GM21447 (cell line): ENCODE results near the gene UPF1.
"Not testable (repeated sequence)": the region's sequence is repeated elsewhere in the genome, so short reads cannot be mapped to it uniquely, and the experiment has no call there.

ENCODE experiments used
- ATAC-seq: cut with Tn5 transposase; IDR thresholded peaks from one replicate; pipeline ENCODE4 v1.9.1; 2021; ENCODE audit not compliant: unreplicated experiment

Gene UPF1

GRCh38 chr19:18897094-18898029 is 65.6 kb downstream of the UPF1 start:
- ATAC-seq, result no peak

GRCh38 chr19:18898081-18898606 is 66.4 kb downstream of the UPF1 start:
- no peak for ATAC-seq

- no peak for ATAC-seq
Observed at GRCh38 chr19:18898607-18899408, 67.0 kb downstream of the UPF1 start.

DNA sequence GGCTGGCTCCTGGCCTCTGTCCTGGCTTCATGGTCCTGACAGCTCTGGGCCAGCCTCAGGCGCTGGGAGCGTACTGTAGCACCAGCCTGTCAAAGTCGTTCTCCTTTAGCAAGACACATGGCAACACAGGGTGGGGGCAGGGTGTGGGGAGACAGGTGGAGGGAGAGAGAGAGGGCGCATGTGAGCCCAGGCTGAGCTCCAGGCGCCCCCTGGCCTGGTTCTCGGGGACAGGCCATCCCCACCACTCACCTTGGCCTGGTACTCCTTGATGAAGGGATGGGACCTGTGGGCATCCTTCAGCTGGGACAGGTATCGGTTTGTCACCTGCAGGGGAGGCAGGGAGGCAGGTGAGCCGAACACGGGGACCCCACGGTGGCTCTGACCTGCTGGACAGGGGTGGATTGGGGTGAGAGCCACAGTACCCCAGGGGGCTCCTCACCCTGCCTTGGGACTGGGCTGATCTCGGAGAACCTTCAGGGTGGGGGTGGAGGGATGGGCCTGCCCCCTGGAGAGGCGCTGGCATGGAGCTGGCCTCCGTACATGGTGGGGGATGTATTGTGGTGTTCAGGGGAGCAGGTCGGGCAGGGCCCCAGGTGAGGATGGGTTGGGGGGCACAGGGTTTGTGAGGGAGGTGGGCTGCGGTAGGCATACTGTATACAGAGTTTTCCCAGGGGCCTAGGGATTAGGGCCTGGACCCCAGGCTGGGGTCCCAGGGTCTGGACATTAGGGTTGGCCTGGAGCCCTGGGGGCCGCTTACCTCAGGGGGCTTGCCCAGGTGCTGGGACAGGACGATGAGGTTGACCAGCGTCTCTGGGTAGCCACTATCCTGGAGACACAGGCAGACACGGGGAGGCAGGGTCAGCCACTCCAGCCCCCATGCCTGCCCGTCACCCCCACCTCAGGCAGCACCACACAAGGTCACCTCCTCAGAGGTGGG is 68.1 kb downstream of the UPF1 start:
- ATAC-seq, result no peak

DNA sequence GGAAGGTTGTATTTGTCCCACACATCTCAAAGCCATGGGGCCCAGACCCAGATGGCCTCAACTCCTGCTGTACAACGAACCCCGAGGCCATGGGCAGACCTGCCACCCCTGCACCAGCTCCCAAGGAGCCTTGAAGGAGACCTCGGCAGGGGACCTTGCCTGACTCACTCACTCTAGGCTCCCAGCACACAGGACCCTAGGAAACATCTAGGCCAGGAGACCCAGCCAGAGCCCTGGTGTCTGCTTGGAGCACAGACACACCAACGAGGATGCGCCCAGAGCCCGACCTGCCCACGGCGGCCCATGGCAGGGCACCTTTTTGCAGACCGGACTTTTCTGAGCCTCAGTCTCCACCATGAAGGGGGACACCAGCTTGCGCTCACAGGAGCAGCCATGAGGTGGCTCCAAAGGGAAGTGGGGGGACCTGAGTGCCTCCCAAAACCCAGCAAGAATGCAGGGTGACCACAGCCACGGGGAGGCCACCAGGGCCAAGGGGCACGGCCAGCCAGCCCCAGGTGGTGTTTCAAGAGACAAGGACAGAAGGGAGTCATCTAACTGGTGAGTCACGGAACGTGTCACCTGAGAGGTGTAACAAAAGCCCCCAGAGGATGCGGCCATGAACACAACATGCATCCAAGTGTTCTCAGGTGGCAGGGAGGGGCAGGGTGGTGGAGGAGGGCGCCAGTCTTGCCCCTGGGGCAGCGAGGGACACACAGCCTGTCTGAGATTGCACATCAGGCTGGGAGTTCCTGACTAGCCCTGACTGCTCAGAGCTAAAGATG is 69.1 kb downstream of the UPF1 start:
- no peak for ATAC-seq

DNA sequence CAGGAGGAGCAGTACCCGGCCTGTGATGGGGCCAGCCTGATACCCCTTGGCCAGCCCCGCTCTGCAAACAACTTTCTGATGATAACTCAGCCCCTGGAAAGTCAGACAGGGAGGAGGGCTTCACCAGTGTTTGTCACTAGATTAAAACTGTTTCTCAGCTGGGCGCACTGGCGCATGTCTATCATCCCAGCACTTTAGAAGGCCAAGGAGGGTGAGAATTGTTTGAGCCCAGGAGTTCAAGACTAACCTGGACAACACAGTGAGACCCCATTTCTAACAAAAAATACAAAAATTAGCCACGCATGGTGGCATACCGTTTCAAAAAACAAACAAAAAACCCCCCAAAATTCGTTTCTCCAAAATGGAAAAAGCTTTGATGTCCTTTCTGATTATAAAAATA is 69.7 kb downstream of the UPF1 start:
- no peak for ATAC-seq

GRCh38 chr19:18902519-18902918 is 70.8 kb downstream of the UPF1 start:
- ATAC-seq, result not testable (repeated sequence)

GRCh38 chr19:18903156-18904037 is 71.6 kb downstream of the UPF1 start:
- ATAC-seq, result no peak

DNA sequence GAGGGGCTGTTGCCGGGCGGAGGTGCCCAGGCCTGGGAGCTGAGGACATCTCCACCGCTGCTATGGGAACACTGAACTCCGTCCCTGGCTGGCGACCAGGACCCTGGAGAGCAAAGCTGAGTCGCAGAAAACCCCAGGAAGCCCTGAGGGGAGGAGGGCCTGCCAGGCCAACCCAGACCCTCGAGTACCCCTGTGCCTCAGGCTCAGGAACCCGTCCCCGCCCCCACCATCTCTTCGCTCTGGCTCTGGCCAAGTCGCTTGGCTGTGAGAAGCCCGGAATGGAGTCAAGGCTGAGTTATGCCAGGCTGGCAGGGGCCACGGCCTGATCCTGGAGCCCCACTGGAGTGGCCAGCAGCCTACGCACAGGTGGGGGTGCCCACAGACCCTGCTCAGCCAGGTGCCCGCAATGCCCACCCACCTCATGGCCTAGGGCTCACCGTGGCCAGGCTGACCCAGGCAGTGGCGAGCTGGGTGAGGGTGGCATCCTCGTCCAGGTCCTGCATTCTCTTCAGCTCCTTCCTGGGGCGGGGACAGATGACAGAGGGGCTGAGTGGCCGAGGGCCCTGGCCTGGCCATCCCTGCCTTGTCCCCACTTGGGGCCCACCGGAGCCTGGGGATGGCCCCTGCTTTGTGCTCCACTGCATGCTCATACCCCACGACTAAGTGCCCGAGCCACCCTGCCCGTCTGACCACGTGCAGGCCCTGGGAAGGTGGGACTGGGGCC is 72.7 kb downstream of the UPF1 start:
- no peak for ATAC-seq

- no peak for ATAC-seq
Observed at GRCh38 chr19:18905058-18905456, 73.3 kb downstream of the UPF1 start.

DNA sequence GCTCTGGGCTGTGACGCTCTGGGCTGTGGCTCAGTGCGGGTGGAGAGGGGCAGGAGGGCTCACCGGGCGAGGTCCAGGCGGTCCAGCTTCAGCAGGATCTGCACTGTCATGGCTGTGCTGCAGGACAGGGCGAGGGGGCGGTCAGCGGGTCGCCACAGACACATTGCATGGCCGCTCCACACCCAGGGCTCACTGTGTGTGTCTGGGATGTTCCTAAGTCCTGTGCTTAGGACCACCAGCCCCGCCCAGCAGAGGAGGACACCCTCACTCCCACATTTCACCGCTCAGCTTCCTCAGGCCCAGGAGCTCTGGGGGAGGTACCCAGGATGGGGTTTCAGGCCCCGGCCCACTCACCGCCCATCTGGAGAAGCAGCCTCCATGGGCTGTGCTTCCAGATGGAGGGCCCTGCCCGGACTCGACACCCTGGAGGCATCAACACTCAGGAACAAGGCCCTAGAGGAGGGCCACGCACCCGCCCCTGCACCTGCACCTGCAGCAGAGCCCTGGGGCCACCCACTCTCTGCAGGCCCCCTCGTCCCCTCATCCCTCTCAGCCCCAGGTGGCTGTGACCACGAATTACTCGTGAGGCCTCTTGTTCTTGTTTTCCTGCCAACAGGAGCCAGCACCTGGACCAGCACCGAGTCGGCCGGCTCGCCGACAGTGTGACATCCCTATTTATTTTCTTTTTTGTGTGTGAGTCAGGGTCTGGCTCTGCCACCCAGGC is 73.9 kb downstream of the UPF1 start:
- ATAC-seq, result no peak

DNA sequence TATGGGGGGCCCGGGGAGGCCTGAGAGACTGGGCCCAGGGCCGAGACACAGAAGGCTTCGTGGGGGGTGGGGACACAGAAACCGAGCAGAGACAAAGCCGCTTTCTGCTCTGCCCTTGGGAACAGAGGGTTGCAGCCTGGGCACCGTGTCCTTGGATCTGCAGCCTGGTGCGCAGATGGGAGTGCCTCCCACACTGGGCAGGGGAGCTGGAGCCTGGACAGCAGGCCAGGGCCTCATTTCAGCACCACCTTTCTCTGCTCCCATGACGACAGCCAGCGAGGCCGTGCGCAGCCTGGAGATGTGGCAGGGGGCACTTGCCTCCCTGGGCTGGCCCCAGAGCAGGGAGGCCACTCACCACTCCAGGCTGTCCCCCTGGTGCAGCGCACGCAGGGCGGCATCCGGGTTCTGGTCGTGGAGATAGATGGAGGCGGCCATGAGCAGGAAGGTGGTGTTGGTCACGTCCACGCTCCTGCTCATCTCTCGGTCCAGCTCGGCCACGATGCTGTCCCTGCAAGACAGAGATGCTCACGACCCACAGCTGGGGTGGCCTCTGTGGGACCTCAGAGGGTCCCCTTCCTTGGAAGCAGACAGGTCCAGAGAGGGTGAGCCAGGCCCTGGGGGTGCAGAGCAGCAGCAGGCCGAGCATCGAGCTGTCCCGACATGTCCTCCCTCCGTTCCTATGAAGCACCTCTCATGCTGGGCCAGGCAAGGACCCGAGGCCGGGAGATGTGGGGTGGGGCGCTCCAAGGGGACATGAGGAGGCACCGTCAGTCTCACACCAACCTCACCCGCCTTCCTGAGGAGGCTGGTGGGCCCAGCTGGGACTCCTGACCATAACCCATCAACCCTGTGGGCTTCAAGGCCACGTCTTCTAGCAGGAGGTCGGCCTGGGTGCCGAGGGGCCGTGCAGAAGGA is 75.1 kb downstream of the UPF1 start:
- no peak for ATAC-seq

GRCh38 chr19:18908917-18909619 is 77.3 kb downstream of the UPF1 start:
- ATAC-seq, result no peak

GRCh38 chr19:18910010-18910409 is 78.3 kb downstream of the UPF1 start:
- no peak for ATAC-seq

DNA sequence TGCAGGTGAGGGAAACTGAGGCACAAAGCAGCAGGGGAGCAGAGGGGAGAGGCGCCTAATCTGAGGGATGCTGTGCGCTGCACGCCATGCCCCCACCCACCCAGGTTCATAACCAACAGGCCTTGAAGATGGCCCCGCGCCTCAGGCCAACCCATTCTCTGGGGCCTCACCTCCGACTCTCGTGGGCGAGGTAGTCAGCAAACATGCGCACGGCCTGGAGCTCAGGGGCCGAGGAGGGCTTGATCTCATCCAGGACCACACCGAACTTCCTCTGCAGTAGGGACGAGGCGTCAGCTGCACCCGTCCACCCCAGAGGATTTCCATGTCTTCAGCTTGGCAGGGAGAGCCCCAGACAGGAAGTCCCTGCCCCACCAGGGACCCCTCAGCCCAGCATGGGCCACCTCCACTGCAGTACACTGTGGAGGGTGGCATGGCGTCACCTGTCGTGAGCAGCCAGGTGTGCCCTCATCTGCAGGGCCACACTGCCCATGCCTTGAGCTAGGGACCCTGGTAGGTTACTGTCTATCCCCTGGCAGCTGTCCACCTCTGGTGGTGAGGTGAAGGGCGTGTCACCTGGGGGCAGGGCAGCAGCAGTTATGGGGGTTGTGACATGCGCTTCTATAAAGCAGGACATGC is 79.2 kb downstream of the UPF1 start:
- ATAC-seq, result no peak
